HepG2 (cell line): Measurements from ENCODE around the gene MMAA. TPM values are rescaled to one million over a fixed set of nuclear protein-coding genes. Genes with fewer than 3 reads are reported as not detected.

Source experiments
- BCLAF1 ChIP-seq: fragments of 450-650 bp; IDR thresholded peaks from 2 replicates; pipeline ENCODE4 v1.6.1; 2017; ENCODE audit warnings: mild to moderate bottlenecking
- CBX5 ChIP-seq: sonication (generic); formaldehyde crosslinking; IDR thresholded peaks from 2 replicates; pipeline ENCODE4 v1.4.0; 2020; ENCODE audit warnings: missing genetic modification reagents, borderline replicate concordance
- CC2D1A ChIP-seq: sonication (generic); formaldehyde crosslinking; IDR thresholded peaks from 2 replicates; pipeline ENCODE4 v1.8.1; 2023; ENCODE audit warnings: mild to moderate bottlenecking, missing genetic modification reagents
- DRAP1 ChIP-seq: IDR thresholded peaks from 2 replicates; pipeline ENCODE4 v1.6.1; 2016; ENCODE audit warnings: missing genetic modification reagents, missing compliant biosample characterization
- ETV5 ChIP-seq: IDR thresholded peaks from 2 replicates; pipeline ENCODE4 v1.6.1; 2018; ENCODE audit warnings: missing biosample characterization, missing genetic modification reagents, inconsistent platforms, borderline replicate concordance
- HMG20B ChIP-seq: conservative IDR thresholded peaks from 2 replicates; pipeline ENCODE4 v1.6.1; 2016; ENCODE audit warnings: missing genetic modification reagents, missing compliant biosample characterization
- MAZ ChIP-seq, 2 experiments: sonication (generic) in 1 of 2; formaldehyde crosslinking in 1 of 2; IDR thresholded peaks; 2 replicates each; pipeline versions ENCODE4 v1.5.0 to v1.6.1; 2012 to 2020; ENCODE audit warnings: low read depth in 2 of 2, mild to moderate bottlenecking in 2 of 2, borderline replicate concordance in 1 of 2, improper control_type of control experiment in 1 of 2, low read length in 1 of 2, missing genetic modification reagents in 1 of 2, moderate library complexity in 1 of 2
- MLX ChIP-seq: IDR thresholded peaks from 2 replicates; pipeline ENCODE4 v1.6.1; 2016
- MTA1 ChIP-seq: sonication (generic); formaldehyde crosslinking; IDR thresholded peaks from 2 replicates; pipeline ENCODE4 v1.4.0; 2020; ENCODE audit warnings: missing genetic modification reagents, mild to moderate bottlenecking, borderline replicate concordance
- MXD3 ChIP-seq: IDR thresholded peaks from 2 replicates; pipeline ENCODE4 v1.6.1; 2016; ENCODE audit warnings: mild to moderate bottlenecking, missing biosample characterization, missing genetic modification reagents
- NCOA1 ChIP-seq: sonication (generic); formaldehyde crosslinking; IDR thresholded peaks from 2 replicates; pipeline ENCODE4 v1.9.0; 2021; ENCODE audit warnings: missing genetic modification reagents
- NFE2L2 ChIP-seq: fragments of 150-350 bp; IDR thresholded peaks from 2 replicates; pipeline ENCODE4 v1.6.1; 2014; ENCODE audit warnings: low read length
- NKX3-1 ChIP-seq: sonication (generic); formaldehyde crosslinking; IDR thresholded peaks from 2 replicates; pipeline ENCODE4 v1.5.0; 2020; ENCODE audit warnings: missing genetic modification reagents
- PCBP2 ChIP-seq: fragments of 200-400 bp; formaldehyde crosslinking; optimal IDR thresholded peaks from 2 replicates; pipeline ENCODE3; 2018; ENCODE audit warnings: low read length, low read depth; ENCODE audit not compliant: poor library complexity, severe bottlenecking
- SMYD3 ChIP-seq: sonication (generic); formaldehyde crosslinking; IDR thresholded peaks from 2 replicates; pipeline ENCODE4 v1.8.1; 2023; ENCODE audit warnings: mild to moderate bottlenecking, missing genetic modification reagents
- YY1 ChIP-seq: IDR thresholded peaks from 2 replicates; pipeline ENCODE4 v1.6.1; 2011; ENCODE audit warnings: low read length, low read depth, moderate library complexity, mild to moderate bottlenecking; ENCODE audit not compliant: insufficient read depth, insufficient replicate concordance
- ZBTB43 ChIP-seq: sonication (generic); formaldehyde crosslinking; conservative IDR thresholded peaks from 2 replicates; pipeline ENCODE4 v1.4.0; 2020; ENCODE audit warnings: missing genetic modification reagents
- ZNF207 ChIP-seq: fragments of 450-650 bp; IDR thresholded peaks from 2 replicates; pipeline ENCODE4 v1.6.1; 2016; ENCODE audit warnings: antibody characterized with exemption, borderline replicate concordance
- ZNF280B ChIP-seq: sonication (generic); formaldehyde crosslinking; IDR thresholded peaks from 2 replicates; pipeline ENCODE4 v1.5.0; 2020; ENCODE audit warnings: missing genetic modification reagents, mild to moderate bottlenecking, borderline replicate concordance
- ZNF326 ChIP-seq: sonication (generic); formaldehyde crosslinking; IDR thresholded peaks from 2 replicates; pipeline ENCODE4 v1.4.0; 2020; ENCODE audit warnings: missing genetic modification reagents, borderline replicate concordance
- ZNF557 ChIP-seq: sonication (generic); formaldehyde crosslinking; IDR thresholded peaks from 2 replicates; pipeline ENCODE4 v1.4.0; 2020; ENCODE audit warnings: missing genetic modification reagents
- ZNF564 ChIP-seq: sonication (generic); formaldehyde crosslinking; IDR thresholded peaks from 2 replicates; pipeline ENCODE4 v1.8.1; 2023; ENCODE audit warnings: mild to moderate bottlenecking, missing genetic modification reagents
- ZNF605 ChIP-seq: sonication (generic); formaldehyde crosslinking; IDR thresholded peaks from 2 replicates; pipeline ENCODE4 v1.8.0; 2022; ENCODE audit warnings: mild to moderate bottlenecking, missing genetic modification reagents
- polyA plus RNA-seq, 8 experiments: library from polyadenylated mRNA; depleted of rRNA in 3 of 8; stranded (reverse) in 7 of 8; unstranded in 1 of 8; fragments of >200 nt; fragmentation: Illumina TruSeq in 4 of 8; extraction: Trizol in 4 of 8; gene quantifications; 2 replicates each; pipeline versions ENCODE4 v1.2.1 to v1.2.3, GENCODE V29; 2011 to 2016; ENCODE audit warnings: low read depth in 4 of 8, missing spikeins in 1 of 8, mixed read lengths in 1 of 8; ENCODE audit not compliant: insufficient read depth in 1 of 8
- total RNA-seq, 5 experiments: library from RNA; depleted of rRNA; stranded (reverse); fragments of >200 nt; fragmentation: Illumina TruSeq; extraction: Trizol; gene quantifications; 2 replicates each; pipeline ENCODE4 v1.2.3, GENCODE V29; 2016; ENCODE audit warnings: low read depth in 1 of 5

The MMAA gene
- total and polyA plus RNA-seq, 2 of the 13 experiments (the other 11 are each of a cell fraction or from before 2014, with no cell fraction given): 1.3 to 2.8 TPM

GRCh38 chr4:145618932-145619638 lies at the start of gene MMAA (continued):
- TF ChIP-seq ZBTB43 (CRISPR knock-in tag) (0 out of 2 replicates have a peak, but pooled peaks have one; percentile 4), SMYD3 (CRISPR knock-in tag) (no peak), ZNF207 (no peak), MXD3 (CRISPR knock-in tag) (peak; percentile 68; the same call in 1 of the 2 replicates), CC2D1A (peak; percentile 94), PCBP2 (no peak), ZNF564 (peak; percentile 82; the same call in 1 of the 2 replicates), NFE2L2 (no peak), NKX3-1 (CRISPR knock-in tag) (no peak), ZNF605 (CRISPR knock-in tag) (peak; percentile 96), ZNF280B (CRISPR knock-in tag) (peak; percentile 91), MAZ (IDR thresholded peaks at IDR 0.05; ENCODE audit: borderline replicate concordance, low read depth, low read length) (peak; percentile 96), MAZ (CRISPR knock-in tag; IDR thresholded peaks at IDR 0.05; ENCODE audit: low read depth) (peak; percentile 97), BCLAF1 (no peak), MLX (CRISPR knock-in tag) (peak; percentile 61), MTA1 (CRISPR knock-in tag) (peak; percentile 85; the same call in 1 of the 2 replicates), ZNF557 (CRISPR knock-in tag) (no peak), YY1 (peak; percentile 85), ZNF326 (CRISPR knock-in tag) (no peak), CBX5 (CRISPR knock-in tag) (peak; percentile 67; the same call in 1 of the 2 replicates), DRAP1 (no peak), ETV5 (CRISPR knock-in tag) (peak; percentile 93), NCOA1 (CRISPR knock-in tag) (no peak), HMG20B (CRISPR knock-in tag) (no peak)
